GM19467 (cell line): ENCODE data around the gene RAB27A.

Experiments used
- ATAC-seq: cut with Tn5 transposase; IDR thresholded peaks from one replicate; pipeline ENCODE4 v1.9.1; 2021; ENCODE audit warnings: mild to moderate bottlenecking, moderate library complexity; ENCODE audit not compliant: unreplicated experiment

Gene RAB27A

DNA sequence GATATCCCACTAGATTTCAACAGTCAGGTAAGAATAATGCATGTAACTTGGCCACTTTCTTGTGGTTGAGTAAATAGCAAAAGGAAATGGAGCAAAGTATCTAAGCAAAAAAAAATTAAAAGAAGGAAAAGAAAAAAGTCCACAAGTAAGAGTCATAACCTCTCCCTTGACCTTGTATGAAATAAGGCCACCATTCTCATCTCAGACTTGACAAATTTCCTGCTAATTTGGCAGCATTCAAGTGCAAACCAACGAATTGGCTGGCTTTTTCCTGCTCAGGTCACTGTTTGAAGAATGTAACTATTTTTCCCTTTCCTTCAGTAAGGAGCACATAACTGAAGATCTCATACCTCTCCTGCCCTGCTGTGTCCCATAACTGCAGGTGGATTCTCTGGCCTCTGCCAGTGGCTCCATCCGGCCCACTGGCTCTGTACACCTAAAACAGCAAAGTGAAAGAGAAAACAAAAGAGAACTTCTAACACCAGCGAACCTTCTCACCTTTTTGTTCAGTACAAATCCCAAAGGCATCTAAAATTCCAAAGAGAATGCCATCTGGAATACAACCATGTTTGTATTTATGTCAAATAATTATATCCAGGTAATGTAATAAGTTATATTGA, 59.5 kb downstream of the RAB27A start:
- no peak for ATAC-seq

DNA sequence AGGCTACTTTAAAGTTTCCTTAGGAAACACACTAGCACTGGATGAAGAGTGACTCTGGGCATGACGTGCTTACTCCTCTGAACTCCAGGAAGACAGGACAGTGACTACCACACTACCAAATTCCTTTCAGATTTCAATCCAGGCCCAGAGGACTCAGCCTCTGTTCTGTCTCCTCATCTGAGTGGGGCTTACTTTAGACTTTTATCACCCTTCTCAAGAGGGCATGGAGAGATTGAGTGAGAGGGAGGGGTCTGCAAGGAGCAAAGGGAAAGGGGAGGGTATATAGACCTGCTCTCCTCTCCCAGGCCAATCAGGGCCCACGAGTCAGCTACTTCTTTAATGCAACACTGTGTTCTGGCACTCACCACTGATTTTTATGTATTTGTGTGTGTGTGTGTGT, 63.5 kb downstream of the RAB27A start:
- ATAC-seq: no peak

DNA sequence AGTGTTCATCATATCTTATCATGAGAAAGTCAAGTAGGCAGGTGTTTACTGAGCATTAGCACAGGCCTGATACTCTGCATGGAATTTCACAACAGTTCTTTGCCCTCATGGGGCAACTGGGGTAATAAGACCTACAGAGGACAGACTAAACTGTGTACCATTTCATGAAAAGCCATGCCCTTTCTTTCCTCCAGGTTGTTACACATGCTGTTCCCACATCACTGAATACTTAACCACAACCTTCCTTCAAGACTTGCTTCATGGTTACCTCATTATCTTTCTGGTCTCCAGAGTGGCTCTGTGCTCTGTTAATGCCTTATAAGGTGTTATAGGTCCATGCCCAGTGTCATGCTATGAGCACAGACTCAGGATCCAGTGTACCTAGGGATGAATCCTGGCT, 64.7 kb downstream of the RAB27A start:
- no peak for ATAC-seq

DNA sequence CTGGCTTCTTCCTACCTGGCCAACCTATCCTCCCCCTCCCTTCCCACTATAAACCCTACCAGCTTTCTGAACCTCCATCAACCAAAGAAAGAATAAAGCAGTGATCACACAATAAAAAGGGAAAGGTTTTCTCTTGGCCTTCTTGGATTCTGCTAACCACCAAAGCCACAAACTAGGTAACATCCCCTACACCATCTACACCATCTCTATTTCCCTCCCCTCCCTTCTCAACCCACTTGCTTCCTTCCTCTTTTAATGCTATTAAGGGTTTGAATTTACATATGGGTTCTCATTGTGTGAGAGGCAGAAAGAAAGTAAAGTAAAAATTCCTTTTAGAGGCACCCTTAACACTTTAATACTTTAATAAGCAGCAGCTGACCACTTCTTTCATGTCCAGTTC, 67.0 kb downstream of the RAB27A start:
- peak; percentile 55 for ATAC-seq

DNA sequence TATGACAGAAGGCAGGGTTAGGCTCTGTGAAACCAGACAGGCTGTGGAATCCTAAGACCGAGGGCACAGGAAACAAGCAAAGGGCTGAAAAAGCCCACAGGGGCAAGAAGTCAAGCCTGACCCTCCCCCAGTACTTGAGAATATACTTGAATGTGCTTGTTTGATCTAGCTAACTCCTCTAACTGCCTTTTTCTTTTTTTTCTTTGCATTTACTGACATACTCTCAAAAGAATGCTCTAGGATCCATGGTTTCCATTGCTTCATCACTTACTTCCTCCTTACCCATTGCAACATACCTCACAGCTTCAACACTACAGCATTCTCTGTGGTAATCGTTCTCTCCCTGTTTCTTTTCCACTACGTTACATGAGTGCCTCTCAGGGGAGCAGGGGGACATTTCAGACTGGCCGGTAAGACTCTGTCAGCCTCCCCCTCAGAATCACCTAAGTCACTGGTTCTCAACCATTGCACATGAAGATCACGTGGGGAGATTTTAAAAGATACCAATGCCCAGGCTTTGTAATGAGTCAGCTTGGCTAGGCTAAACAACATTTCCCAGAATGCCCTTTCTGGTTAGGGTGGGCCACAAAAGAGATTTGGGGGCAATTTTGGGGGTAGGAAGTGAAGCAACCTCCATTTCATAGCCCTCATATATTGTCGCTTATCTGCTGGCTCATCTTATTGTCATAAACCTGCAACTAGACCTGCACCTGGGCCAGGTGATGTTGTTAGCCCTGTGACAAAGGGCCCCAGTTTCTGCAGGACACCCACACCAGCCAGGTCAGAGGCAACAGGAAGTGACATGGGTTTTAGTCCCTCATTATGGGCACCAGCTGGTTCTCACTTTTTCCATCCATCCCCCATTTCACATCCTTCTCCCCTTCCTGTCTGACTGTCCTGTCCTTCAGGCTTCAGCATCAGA, 68.3 kb downstream of the RAB27A start:
- ATAC-seq: no peak

DNA sequence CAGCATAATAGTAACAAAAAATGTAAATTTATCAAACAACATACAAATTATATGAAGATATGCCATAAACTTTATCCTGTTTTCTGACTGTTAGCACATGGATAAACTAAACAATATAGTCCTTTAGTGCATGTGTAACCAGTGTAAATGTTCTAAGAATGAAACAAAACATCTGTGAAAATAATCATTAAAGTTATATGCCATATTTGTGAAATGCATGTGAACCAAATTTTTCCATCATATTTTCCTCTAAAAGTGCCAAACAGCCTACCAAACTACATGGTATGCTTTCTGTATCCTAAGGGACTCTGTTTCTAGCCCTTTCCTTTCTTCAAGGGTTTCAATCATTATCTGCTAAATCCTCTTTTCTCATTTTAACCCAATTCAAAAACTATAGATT, 69.0 kb downstream of the RAB27A start:
- no peak for ATAC-seq

DNA sequence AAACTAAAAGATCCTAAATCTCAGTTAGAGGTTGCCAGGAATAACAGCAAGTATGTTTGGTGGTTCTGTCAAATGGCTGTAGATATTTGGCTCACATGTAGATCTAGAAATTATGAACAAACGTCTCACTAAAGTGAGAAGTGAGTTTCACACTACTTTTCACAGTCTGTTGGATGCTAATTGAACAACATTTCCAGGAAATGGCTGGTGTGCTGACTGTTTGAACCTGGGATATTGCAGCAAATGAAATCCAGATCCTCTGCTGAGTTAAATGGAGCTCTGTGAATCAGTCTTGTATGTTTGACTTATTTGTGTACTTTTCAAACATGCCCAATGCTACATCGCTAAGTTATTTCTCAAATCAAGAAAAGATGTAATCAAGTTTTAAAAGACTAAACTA, 71.6 kb downstream of the RAB27A start:
- no peak for ATAC-seq

DNA sequence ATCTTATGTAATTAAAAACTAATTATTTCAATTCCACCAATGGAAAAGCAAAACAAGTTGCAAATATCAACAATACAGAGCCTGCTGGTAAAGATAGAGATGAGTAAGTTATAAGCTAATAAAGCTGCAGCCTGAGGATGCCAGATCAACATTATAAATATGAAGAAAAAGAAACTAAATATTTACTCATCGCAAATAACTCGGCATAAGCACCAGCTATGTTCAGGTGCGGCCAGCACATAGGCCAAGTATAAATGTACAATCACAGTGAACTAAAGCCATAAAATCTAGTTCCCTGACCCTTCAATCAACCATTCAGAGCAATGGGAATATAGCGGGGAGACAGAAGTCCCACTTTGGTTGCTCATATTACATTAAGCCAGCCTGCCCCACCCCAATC, 85.1 kb downstream of the RAB27A start:
- no peak for ATAC-seq

DNA sequence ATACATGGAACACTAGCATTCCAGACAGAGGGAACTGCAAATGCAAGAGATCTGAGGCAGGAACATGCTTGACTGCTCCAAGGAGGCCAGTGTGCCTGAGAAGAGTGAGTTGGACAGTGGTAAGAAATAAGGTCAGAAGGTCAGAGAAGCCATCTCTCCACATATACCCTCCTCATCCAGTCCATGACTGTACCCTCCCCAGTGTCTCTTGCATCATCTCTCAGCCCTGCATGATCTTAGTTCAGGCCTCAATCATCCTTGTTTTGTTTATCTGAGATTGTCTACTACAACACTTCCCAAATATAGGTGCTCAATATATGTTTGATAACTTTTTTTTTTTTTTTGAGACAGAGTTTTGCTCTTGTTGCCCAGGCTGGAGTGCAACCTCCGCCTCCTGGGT, 87.4 kb downstream of the RAB27A start:
- no peak for ATAC-seq

DNA sequence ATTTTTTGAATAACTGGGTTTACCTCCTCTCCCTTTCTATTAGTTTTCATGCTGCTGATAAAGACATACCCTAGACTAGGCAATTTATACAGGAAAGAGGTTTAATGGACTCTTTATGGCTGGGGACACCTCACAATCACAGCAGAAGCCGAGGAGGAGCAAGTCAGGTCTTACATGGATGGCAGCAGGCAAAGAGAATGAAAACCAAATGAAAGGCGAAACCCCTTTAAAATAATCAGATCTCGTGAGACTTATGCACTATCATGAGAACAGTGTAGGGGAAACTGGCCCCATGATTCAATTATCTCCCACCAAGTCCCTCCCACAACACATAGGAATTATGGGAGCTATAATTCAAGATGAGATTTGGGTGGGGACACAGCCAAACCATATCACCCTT, 90.9 kb downstream of the RAB27A start:
- no peak for ATAC-seq

DNA sequence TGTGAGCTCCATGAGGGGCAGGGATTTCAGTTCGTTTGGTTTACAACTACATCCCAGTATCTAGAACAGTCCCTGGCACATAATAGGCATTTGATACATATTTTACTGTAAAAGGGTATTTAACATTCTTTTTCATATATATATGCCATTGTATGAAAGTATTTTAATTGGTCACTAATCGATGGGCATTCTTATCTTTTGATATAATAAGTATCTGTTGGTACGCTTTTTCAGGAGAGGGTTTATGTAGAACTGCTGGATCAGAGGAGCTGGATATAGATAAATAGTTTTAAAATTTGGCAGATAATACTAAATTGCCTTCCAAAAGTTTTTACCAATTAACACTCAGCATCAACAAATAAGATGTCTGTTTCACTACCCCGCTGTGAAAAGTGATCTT, 91.9 kb downstream of the RAB27A start:
- no peak for ATAC-seq

DNA sequence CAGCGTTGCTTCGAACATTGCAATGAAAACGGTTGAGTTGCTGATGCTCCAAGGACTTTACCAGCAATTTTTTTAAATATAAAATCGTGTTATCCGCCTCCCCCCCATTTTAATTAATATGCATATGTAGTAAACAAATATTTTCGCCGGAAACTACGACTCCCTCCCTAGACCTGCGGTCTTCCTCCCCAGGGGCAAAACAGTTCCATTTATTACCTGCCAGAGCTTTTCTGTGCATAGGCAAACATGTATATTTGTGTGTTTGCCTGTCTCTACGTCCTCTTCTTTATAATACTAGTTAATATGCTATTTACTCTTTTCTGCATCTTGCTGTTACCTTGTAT, 92.3 kb downstream of the RAB27A start:
- ATAC-seq: peak; percentile 7

DNA sequence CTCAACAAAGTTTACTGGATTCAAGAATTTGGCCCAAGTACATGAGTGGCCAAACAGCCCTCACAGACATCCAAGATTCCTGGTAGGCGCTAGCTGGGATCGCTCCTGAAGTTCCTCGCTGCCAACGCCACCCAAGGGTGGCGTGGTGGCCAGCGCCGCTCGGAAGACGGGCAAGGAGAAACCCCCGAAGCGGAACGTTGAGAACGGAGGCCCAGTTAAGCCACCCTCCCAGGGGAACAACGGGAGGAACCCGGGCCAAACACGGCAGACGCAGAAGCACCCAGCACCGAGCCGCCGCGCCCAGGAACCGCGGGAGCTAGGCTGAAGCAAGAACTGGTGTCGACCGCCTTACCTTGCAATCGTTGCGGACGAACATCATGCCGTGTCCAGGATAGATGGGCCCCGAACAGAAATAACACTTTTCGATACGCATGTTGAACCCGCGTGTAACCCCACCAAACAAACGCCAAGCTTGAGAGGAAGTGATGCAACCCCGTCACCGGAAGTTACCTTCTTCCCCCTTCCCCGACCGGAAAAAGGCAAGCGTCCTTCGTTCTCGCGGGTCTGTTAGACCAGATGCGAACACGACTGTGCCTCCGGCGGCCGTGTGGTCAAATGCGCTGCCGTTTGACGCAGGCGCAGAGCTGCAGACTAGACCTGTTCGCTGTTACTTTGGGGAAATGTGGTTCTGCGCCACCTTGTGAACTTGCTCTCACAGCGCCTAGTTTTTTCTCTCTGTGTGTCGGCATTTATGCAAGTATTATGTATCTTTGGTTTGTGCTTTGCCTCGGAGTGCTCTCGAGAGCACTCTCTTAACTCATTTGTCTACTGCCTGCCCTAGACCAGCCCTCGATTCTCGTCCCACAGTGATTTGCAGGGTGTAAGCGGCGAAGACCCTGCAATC, 92.9 kb downstream of the RAB27A start, which contains the start of gene RSL24D1:
RSL24D1 (minus strand) TSS at position 484 of the 904 bp plus-strand sequence; CDS start at position 433, 51 bp downstream.
- ATAC-seq: peak; percentile 97

DNA sequence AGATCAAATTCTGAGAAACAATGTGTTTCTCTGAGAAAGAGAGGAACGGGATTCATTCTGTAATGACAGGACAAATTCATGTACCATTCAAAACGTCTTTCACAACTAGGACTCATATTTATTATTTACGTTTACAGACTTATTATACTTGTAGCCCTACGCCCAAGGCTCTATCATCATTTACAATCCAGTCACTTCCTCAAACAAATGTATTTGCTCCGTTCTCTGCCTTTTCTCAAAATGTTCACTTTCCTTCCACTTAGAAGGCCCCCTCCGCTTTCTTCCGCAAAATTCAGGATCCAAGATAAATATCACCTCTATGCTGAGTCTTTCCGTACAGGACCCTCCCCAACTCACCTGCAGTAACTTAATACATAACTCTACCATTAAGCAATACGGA, 93.6 kb downstream of the RAB27A start:
- ATAC-seq: no peak

DNA sequence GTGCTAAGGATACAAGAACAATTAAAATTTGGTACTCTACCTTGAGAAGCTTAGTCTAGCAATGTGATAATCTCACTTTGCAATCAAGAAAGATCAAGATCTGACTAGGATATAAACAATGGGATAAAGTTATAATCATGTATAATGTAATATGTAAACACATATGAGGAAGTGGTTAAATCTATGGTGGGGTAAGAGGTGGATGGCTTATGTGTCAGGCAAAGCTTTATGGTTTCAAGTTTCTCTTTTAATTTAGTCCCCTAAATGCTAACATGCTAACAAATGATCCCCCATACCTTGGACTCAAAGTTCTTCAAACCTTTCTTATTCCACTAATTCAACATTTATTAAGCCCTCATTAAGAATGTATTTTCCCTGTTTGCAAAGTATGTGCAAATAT, 95.4 kb downstream of the RAB27A start:
- ATAC-seq: no peak

DNA sequence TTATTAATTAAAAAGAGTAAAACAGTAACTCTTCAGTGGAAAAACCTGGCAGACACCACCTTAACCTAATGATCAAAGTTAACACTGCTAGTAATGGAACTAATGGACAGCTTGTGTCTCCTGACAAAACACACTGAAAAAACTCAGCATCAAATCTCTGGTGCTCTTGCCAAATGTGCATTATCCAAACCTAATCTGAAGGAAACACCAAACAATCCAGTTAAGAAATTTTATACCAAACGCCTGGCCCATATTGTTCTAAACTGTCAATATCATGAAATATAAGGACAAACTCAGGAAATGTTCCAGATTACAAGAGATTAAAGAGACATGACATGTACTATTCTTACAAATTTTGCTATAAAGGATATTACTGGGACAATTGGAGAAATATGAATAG, 103.3 kb downstream of the RAB27A start:
- ATAC-seq: no peak

DNA sequence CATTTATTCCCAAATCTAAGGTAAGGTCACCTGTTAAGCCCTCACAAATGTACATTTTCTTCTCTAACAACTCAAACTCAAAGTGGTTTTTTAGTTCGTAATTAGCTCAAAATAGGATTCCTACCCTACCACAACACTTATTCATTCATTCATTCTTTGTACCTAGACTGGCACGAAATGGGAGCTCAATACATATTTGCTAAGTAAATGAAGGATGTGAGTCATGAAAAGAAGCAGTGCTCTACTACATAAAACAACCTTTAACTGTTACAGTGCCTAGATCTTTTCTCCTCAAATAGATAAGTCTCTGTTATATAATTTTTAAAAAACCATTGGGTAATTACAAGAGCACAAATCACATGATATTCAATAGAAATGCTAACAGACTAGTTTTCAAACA, 105.9 kb downstream of the RAB27A start:
- ATAC-seq: no peak

DNA sequence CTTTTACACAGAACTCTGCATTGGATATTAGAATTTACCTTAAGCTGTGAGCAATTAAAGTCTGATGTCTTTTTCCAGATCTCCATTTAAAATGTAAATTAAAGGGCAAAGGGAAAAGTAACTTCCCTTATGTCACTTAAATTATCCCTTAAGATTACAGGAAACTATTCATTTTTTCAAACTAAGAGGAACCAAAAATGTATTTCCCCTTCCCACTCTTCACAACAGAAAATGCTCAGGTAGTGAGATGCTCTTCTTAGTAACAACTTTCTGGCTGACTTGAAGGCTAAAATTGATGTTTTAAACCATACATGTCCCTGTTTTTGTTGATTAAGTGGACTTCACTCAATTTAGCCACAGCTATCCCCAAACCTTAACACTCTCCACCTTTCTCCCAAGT, 110.5 kb downstream of the RAB27A start:
- no peak for ATAC-seq

DNA sequence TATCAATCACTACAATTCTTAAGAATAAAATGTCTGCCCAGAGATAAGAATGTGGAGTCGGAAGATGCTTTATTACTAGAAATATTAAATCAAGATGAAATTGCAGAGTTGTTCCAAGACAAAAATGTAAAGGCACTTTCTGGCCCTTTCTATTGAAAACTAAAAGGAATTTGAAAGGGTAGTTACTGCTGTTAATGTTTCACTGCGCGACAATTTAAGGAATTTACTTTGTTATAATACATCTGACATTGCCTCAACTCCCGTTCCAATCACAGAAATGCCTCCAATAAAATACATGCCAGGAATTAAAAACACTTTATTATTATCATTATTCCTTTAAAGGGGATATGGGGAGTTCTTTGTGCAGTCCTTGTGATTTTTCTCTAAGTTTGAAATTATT, 119.3 kb downstream of the RAB27A start:
- no peak for ATAC-seq

DNA sequence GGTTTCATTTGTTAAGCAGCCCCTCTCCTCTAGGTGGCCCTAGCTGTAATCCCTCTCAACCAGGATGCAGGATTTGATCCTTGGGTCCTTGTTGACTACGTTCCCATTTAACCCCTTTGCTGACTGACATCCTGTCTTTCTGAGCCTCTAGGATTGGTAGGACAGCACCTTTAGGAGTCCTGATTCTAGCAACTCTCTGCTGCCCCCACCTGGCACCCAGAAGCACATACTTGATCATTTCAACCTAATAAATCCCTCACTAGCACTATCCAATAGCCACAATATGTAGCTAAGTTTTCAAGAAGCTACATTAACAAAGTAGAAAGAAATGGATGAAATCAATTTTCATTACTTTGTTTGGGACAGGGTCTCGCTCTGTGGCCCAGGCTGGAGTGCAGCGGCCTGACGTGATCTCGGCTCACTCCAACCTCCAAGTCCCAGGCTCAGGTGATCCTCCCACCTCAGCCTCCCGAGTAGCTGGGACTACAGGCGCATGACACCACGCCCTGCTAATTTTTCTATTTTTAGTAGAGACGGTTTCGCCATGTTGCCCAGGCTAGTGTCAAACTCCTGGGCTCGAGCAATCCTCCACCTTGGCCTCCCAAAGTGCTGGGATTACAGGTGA, 121.2 kb downstream of the RAB27A start:
- peak; percentile 79 for ATAC-seq

DNA sequence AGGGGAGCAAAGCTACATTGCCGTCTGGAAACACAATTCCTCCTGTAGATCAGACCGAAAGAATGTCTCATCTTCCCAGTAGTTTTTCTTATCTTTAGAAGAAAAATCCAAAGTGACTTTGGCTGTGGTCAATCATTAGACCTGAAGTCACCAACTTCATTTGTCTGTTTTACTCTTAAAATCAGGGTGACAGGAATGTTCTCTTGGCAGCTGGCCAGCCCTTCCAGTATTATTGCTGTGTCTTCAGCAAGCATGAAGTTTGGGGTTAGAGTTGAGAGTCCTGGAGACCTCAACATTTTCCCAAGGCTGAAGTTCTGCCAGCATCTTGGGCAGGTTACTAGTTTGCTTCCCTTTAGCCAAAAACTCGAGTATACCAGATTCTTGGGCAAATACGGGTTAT, 125.3 kb downstream of the RAB27A start:
- ATAC-seq: no peak
